Rectal smooth muscle tissue (tissue), 1 donor: Measurements from ENCODE around the gene SLC12A2.
A peak's percentile ranks its signal among the peaks of the same experiment; 100 is the strongest.

Source experiments
- H3K27ac ChIP-seq: one replicate; pipeline ENCODE4 v1.7.0; 2013; ENCODE audit warnings: low read depth, low read length, inconsistent platforms
- H3K27me3 ChIP-seq: one replicate; pipeline ENCODE4 v1.7.0; 2013; ENCODE audit warnings: low read length; ENCODE audit not compliant: control insufficient read depth, insufficient read depth
- H3K36me3 ChIP-seq: one replicate; pipeline ENCODE4 v1.7.0; 2013; ENCODE audit warnings: low read length; ENCODE audit not compliant: control insufficient read depth, insufficient read depth
- H3K4me1 ChIP-seq: one replicate; pipeline ENCODE4 v1.7.0; 2013; ENCODE audit warnings: low read length; ENCODE audit not compliant: control insufficient read depth, insufficient read depth
- H3K4me3 ChIP-seq: one replicate; pipeline ENCODE4 v1.7.0; 2013; ENCODE audit warnings: low read length
- H3K9ac ChIP-seq: one replicate; pipeline ENCODE4 v1.7.0; 2013; ENCODE audit warnings: low read length

The SLC12A2 gene

DNA sequence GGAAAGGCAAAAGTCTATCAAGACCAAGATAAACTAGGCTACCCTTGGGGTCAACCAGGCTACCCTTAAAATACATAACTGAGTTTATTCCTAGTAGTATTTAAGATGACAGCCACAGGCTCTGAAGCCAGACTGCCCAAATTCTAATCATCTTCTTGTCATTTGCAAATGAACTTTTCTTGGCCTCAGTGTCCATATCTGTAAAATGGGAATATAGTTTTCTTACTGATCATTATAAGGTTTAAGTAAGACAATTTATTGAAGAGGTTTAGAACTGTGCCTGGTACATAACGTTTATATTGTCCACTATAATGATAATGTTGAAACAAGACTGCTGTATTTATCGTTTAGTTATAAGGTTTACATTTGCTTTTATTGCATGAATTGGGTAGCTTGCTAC is 112.5 kb downstream of the SLC12A2 start:
- H3K27me3 ChIP-seq: no peaks in the 10 kb centered on the region
- no peak overlapping the region for H3K9ac ChIP-seq
- peaks cover 3% of the 10 kb centered on the region for H3K36me3 ChIP-seq
- H3K4me1 ChIP-seq: no peaks in the 10 kb centered on the region
- H3K27ac ChIP-seq: no peak overlapping the region
- H3K4me3 ChIP-seq: no peak overlapping the region

DNA sequence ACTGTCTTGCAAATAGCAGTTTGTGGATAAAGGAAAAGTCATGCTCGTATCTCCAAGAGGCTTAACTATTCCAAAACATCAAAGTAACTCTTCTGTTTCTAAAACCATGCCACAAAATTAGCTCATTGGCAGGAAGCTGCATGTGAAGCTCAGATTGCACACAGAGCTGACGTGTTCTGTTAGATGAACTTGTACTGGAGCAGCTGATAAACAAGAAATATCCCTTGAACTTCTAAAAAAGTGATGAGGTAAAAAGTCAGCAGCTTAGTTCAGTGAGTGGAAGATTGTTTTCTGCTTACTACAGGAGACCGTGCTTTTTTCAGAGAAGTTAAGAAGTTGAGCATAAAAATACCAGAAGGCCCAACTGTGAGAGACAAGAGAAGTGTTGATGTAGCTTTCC is 113.2 kb downstream of the SLC12A2 start:
- Histone ChIP-seq H3K4me3 (no peak overlapping the region), H3K27me3 (no peaks in the 10 kb centered on the region), H3K36me3 (peaks cover 3% of the 10 kb centered on the region), H3K9ac (no peak overlapping the region), H3K27ac (no peak overlapping the region), H3K4me1 (no peaks in the 10 kb centered on the region)

DNA sequence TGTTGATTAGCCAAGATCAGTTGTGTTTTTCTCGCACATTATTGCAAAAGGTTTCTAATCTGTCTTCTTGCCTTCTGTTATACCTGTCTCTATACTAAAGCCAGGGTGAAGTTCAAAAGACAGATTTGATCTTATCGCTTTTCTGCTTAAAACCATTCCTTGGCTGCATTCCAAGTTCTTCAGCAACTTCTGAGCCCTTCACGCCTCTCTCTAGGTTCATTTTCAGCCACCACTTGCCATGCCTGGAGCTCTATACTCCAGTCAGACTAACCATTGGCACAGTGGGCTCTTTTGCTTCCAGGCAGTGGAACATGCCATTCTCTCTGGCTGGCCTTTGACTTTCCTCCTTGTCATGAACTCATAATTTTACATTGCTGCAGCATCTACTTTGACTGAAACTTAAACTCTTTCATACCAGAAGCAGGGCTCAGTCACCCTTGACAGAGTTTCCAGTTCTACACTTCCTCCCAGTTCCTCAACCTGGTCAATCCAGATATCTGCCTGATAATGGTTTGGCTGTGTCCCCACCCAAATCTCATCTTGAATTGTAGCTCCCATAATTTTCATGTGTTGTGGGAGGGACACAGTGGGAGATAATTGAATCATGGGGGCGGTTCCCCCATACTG is 114.4 kb downstream of the SLC12A2 start:
- Histone ChIP-seq H3K4me1 (no peaks in the 10 kb centered on the region), H3K4me3 (no peak overlapping the region), H3K36me3 (no peaks in the 10 kb centered on the region), H3K9ac (no peak overlapping the region), H3K27me3 (no peaks in the 10 kb centered on the region), H3K27ac (no peak overlapping the region)

DNA sequence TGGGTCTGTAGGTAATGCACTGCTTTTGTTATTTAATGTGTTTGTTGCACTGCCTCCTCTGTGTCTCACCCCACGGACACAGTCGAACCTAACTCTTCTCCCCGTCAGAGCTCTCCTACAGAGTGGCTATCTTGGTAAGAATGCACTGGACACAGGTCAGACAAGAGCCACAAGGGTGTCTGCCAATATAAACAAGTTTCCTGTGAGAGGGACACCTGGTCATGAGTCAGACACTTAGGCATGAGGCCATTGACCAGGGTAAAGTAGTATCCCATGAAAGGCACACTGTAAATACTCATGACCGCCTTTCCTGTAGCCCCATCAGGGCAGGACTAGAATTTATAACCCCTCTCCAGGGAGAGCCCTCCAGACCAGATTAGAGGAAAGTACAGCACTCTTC is 115.5 kb downstream of the SLC12A2 start:
- H3K27me3 ChIP-seq: no peaks in the 10 kb centered on the region
- no peaks in the 10 kb centered on the region for H3K4me1 ChIP-seq
- H3K4me3 ChIP-seq: no peak overlapping the region
- no peaks in the 10 kb centered on the region for H3K36me3 ChIP-seq
- H3K27ac ChIP-seq: no peak overlapping the region
- no peak overlapping the region for H3K9ac ChIP-seq

DNA sequence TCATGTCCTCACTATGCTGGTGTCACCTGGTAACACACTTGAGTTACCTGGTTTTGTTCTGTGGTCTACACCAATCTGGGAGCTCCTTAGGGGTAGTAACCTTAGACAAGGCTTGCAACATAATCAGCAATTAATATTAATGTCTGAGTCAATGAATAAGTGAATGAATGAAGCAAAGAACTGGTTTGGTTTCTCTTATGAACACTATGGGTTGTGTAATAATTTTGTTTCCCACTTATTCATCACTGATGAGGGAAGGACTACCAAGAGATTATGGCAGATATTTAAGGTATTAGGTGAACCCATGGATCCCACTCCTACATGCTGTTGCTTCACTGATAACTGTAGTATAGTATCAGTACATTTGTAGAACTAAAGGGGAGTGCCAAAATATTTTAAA is 116.0 kb downstream of the SLC12A2 start:
- Histone ChIP-seq H3K27me3 (no peaks in the 10 kb centered on the region), H3K36me3 (no peaks in the 10 kb centered on the region), H3K9ac (no peak overlapping the region), H3K4me1 (no peaks in the 10 kb centered on the region), H3K27ac (no peak overlapping the region), H3K4me3 (no peak overlapping the region)

DNA sequence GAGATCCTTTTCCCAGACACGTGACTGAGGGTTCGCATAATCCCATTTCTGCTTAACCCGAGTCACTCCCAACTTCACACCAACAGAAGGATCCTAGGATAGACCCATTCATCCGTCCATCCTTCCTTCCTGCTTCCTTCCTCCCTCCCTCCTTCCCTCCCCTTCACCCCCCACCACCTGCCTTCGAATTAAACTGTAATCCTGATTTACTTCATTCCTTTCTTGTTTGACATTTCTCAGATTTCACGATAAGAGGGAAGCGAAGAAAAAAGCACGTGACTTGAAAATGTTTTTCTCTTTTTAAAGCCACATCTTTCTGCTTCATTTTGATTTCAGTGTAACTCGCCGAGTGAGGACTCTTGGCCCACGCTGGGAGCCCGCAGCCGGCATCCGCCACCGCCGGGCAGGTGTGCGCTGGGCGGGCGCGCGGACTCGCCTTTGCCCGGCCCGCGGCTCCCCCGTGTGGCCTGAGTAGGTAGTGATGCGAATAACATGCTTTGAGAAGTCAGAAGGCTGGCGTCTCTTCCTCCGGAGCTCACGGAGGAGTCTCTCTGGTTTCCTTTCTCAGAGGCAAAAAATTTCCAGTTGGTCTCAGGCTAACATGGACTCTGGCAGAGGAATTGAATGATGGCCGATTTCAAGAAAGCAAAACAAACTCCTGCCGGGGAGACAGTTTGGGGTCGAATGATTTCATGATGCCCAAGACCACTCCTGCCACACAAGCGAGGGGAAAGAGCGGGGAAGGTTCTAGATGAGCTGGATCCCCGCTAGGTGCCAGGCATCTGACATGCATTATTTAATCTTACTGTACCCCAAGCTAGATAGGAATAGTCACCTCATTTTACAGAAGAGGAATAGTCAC is 117.7 kb downstream of the SLC12A2 start:
- no peaks in the 10 kb centered on the region for H3K27me3 ChIP-seq
- peak overlapping the region; percentile 45 for H3K4me3 ChIP-seq
- H3K4me1 ChIP-seq: no peaks in the 10 kb centered on the region
- no peak overlapping the region for H3K27ac ChIP-seq
- no peak overlapping the region for H3K9ac ChIP-seq
- no peaks in the 10 kb centered on the region for H3K36me3 ChIP-seq

DNA sequence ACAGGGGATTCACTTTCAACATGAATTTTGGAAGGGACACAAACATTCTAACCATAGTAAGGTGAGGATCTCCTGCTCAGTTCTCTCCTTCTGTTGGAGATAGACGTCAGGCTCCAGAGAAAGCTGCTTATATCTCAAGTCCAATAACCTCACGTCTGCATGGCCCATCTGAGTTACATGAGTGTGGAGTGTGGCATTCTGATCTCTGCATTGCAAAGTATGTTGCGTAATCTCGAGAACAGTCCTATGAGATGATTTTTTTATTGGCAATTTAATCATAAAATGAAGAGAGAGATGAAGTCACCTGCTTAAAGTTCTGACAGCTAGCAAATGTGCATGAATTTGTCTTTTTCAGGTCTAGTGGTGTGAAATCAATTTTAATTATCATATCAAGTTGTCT is 118.8 kb downstream of the SLC12A2 start:
- Histone ChIP-seq H3K27me3 (no peaks in the 10 kb centered on the region), H3K36me3 (no peaks in the 10 kb centered on the region), H3K9ac (no peak overlapping the region), H3K4me1 (no peaks in the 10 kb centered on the region), H3K27ac (no peak overlapping the region), H3K4me3 (no peak overlapping the region)

DNA sequence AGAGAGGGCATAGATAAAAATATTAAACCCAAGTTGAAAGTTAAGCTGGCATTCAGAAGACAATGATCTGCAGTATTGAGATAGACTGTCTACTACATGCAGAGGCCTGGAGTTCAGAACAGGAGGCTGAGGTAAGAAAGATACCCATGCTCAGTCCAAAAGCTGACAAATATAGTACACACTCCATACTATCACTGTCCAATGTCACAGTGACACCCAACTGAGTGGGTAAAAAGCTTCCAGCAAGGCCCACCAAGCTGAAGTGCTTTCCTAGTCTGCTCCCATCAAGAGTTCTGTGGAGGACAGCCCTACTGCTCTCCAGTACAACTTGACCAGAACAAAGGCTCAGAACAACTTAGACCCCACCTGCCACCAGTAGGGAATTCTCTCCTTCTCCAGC is 124.9 kb downstream of the SLC12A2 start:
- Histone ChIP-seq H3K4me1 (no peaks in the 10 kb centered on the region), H3K9ac (no peak overlapping the region), H3K27me3 (no peaks in the 10 kb centered on the region), H3K36me3 (no peaks in the 10 kb centered on the region), H3K27ac (no peak overlapping the region), H3K4me3 (no peak overlapping the region)

DNA sequence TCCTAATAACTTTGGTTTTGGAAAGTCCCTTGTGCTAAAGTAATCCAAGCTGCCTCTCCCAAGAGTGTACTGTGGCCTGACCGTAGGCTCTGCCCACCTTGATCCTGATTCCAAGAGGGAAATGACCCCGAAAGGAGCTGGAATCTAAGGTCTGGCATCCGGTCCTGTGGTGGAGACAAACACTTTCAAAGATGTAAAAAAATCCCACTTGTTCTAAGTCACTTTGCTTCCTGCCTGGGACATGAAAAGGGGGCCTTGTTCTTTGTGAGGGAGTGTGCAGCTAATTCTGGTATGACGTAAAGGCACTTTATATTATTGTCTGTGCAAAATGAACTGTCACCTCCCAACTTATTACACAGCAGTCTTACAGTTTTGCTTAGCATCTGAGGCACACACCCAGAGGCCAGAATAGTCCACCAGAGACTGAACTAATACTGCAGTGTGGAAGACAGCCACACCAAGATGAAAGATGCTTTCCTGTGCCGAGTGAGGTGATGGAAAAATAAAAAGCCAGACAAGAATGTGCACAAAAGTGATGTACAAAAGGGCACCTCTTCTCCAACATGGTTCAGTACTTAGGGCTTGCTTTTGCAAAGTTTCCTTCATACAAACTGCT is 128.7 kb downstream of the SLC12A2 start:
- no peak overlapping the region for H3K4me3 ChIP-seq
- no peak overlapping the region for H3K9ac ChIP-seq
- H3K27me3 ChIP-seq: no peaks in the 10 kb centered on the region
- no peak overlapping the region for H3K27ac ChIP-seq
- no peaks in the 10 kb centered on the region for H3K4me1 ChIP-seq
- no peaks in the 10 kb centered on the region for H3K36me3 ChIP-seq

DNA sequence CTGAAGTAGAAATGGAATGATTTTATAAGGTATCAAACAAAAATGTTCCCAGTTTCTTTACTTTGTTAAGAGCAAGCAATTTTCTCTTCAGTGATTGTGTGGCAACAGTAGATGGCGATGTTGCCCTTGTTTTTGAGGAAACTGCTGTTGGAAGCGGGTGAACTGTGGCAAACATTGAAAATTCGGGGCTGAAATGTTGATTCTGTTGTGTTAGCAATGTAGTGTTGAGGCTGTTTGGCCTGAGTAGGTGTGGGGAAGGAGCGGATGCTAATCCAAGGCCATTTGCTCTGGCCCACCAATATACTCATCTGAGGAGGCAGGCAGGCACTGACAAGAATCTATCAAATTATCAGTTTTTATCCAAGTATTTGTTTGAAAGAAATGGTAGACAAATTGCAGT is 129.8 kb downstream of the SLC12A2 start:
- Histone ChIP-seq H3K4me3 (no peak overlapping the region), H3K9ac (no peak overlapping the region), H3K4me1 (no peaks in the 10 kb centered on the region), H3K27me3 (no peaks in the 10 kb centered on the region), H3K27ac (no peak overlapping the region), H3K36me3 (no peaks in the 10 kb centered on the region)

DNA sequence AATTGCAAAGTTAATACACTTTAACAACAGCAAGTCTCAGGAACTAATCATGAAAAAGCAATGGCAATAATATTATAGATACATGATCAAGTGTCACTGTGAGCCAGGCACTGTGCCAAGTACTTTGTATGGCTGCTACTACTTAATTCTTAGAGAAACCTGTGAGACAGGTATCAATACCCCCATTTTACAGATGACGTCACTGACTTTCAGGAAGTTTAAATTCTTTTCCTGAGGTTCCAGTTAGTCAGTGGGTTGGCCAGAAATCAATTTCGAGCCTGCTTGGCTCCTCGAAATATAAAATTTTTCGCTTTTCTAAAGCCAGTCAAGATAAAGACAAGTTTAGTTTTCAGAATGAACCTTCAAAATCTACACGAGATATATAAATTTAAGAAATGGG is 130.3 kb downstream of the SLC12A2 start:
- Histone ChIP-seq H3K27ac (no peak overlapping the region), H3K4me1 (no peaks in the 10 kb centered on the region), H3K36me3 (no peaks in the 10 kb centered on the region), H3K27me3 (no peaks in the 10 kb centered on the region), H3K4me3 (no peak overlapping the region), H3K9ac (no peak overlapping the region)

DNA sequence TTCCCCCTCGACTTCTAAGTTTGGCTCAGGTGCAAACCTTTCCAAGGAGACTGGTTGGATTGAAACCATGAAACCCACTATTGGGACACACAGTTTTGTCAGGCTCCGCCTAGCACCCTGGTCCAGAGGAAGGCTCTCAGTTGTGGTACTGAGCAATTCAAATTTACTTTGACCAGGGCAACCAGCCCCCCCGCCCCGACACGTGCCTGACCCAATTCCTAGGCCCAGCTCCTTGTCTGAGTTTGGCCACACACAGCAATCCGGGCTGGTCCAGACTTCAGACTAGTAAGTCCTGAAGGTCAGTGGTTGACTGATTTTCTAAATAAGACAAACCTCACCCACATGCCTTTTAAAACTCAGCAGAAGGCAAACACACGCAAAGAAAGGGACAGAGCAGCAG is 132.7 kb downstream of the SLC12A2 start:
- Histone ChIP-seq H3K4me1 (no peaks in the 10 kb centered on the region), H3K4me3 (no peak overlapping the region), H3K27ac (no peak overlapping the region), H3K27me3 (no peaks in the 10 kb centered on the region), H3K9ac (no peak overlapping the region), H3K36me3 (no peaks in the 10 kb centered on the region)
